ENCODE data around the gene CPNE2.
"Not testable (repeated sequence)": the region's sequence is repeated elsewhere in the genome, so short reads cannot be mapped to it uniquely, and the experiment has no call there.

CPNE2 gene

DNA sequence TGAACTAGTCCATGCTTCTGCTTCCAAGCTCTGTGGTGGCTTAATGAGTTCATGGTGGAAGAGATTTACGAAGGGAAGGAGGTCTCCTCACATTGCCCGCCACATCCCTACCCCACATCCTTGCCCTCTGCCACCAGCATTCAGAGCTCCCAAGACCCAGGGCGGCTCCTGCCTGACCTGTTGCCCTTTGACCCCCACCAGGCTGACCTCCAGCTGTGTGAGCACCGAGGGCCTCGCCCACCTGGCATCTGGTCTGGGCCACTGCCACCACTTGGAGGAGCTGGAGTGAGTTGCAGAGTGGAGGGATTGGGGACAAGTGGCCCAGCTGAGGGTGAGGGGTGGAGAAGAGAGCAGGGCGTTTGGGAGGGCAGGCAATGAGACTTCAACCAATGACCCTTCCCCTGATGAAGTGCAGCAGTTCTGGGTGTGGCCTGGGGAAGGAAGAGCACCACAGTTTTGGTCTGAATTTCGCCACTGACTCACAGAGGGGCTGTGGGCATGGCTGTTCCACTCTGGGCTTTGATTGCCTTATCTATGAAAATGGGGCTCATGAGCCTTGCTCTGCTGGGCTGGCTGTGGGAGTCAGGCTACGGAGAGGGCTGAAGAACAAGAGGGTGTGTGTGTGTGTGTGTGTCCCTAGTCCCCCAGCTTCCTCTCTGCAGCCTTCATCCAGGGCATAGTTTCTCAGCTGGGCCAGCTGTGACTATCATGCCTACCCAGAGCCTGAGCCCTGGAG, 22.6 kb upstream of the CPNE2 start:
- no peak for DNase-seq

DNA sequence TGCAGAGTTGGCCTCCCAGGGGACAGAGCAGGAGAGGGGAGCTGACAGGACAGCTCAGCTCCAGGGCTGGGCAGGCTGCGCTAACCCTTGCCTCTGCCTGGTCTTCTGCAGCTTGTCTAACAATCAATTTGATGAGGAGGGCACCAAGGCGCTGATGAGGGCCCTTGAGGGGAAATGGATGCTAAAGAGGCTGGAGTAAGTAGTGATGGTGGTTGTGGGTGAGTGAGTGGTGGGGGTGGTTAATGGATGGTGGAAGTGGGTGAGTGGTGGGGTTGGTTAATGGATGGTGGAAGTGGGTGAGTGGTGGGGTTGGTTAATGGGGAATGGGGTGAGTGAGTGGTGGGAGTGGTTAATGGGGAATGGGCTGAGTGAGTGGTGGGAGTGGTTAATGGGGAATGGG, 22.0 kb upstream of the CPNE2 start:
- DNase-seq: no peak

DNA sequence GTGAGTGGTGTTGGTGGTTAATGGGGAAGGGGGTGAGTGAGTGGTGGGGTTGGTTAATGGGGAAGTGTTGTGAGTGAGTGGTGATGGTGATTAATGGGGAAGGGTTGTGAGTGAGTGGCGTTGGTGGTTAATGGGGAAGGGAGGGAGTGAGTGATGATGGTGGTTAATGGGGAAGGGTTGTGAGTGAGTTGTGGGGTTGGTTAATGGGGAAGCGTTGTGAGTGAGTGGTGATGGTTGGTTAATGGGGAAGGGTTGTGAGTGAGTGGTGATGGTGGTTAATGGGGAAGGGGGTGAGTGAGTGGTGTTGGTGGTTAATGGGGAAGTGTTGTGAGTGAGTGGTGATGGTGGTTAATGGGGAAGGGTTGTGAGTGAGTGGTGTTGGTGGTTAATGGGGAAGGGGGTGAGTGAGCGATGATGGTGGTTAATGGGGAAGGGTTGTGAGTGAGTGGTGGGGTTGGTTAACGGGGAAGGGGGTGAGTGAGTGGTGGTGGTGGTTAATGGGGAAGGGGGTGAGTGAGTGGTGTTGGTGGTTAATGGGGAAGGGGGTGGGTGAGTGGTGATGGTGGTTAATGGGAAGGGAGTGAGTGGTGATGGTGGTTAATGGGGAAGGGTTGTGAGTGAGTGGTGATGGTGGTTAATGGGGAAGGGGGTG, 21.2 kb upstream of the CPNE2 start:
- not testable (repeated sequence) for DNase-seq

DNA sequence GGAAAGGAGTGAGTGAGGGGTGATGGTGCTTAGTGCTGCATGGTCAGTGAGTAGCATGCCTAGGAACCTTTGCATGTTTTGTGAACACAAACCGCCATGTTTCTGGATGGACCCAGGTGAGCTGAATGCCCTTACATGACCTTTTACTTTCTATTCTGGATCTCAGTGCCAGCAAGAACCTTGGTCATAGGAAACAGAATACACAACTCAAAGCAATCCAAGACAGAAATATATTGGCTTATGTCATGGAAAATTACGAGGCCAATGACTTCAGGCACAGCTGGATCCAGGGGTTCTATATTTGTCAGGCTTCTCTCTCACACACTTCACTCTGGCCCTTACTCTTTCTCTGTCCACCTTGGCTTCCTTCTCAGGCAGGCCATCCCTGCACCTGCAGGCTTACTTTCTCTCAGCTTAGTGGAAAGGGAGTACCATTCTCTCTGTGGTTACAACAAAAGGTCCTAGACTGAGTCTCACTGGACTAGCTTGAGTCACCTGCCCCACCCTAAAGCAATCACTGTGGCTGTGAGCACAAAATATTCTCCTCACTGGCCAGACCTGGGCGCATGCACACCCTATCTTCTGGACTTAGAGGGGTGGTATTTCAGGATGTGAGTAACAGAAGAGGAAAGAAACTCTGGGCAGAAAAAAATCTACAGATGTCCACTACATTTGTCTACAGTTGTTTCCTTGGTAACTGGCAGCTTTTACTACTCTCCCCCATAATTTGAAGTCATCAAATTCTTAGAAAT, 20.4 kb upstream of the CPNE2 start:
- DNase-seq: no peak

DNA sequence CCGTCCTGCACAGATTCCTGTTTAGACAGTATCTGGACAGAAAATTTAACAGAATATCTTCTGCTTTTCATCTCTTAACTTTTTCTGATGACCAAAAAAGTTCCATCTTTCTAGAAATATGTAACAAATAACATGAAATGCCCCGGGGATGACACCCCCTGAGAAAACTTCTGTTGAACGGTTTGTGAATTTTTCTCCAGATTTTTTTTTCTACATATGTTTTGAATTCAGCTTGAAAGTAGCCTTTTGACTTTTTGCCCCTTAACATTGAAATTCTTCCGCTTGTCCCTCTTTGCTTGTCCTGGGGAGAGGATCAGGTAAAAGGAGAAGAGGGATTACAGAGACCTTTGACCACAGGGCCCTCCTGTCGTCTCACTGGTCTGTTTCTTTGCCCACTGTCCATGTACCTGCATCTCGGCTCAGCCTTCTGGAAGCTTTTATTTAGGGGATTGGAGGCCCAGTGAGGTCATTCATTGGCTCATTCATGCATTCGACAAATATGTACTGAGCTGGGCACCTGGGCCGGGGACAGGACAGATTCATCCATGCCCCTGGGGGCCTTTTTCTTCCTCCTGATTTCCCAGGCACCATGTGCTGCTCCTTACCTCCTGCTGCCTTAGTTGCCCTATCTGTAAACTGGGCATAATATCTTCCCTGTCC, 19.6 kb upstream of the CPNE2 start:
- DNase-seq: no peak

DNA sequence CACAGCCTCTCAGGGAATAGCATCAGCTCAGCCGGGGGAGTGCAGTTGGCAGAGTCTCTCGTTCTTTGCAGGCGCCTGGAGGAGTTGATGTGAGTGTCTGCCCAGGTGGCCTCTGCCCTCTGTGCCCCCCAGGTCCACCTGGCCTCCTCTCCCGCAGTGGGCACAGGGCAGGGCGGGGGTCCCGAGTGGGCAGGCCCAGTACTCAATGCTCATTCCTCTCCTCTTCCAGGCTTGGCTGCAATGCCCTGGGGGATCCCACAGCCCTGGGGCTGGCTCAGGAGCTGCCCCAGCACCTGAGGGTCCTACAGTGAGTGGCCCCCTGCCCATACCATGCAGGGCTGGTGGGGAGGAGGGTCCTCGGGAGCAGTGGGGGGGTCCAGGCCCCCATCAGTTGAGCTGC, 14.7 kb upstream of the CPNE2 start:
- no peak for DNase-seq

DNA sequence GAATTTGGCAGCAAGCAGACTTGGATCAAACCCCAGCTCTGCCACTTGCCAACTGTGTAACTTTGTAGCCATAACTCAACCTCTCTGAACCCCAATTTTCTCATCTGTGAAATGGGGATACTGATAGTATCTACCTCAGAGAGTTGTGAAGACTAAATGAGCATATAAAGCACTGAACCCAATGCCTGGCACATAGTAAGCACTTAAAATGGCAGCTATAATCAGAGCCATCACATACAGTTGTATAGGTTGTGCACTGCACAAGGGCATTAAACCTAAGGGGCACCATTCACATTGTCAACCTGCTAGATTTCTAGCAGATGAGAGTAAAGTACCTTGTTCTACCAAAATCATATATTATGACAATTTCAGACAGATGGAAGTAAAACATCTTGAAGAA, 10.6 kb upstream of the CPNE2 start:
- no peak for DNase-seq

DNA sequence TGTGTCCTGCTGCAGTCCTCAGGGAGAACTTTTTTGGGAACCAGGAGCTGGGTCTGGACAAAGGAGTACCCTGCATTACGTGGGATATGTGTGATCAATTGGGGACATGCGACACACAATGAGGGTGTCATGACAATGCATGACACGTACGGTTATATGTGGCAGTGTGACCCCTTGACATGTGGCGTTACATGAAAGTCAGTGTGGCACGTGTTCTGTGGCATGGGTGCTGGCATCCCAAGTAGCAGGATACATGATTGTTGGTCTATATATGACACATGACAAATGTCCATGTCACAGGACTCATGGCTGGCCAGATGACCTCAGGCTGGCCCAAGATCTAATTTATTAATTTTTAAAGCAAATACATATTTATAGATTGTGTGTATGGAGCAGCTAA, 9.7 kb upstream of the CPNE2 start:
- DNase-seq: no peak

DNA sequence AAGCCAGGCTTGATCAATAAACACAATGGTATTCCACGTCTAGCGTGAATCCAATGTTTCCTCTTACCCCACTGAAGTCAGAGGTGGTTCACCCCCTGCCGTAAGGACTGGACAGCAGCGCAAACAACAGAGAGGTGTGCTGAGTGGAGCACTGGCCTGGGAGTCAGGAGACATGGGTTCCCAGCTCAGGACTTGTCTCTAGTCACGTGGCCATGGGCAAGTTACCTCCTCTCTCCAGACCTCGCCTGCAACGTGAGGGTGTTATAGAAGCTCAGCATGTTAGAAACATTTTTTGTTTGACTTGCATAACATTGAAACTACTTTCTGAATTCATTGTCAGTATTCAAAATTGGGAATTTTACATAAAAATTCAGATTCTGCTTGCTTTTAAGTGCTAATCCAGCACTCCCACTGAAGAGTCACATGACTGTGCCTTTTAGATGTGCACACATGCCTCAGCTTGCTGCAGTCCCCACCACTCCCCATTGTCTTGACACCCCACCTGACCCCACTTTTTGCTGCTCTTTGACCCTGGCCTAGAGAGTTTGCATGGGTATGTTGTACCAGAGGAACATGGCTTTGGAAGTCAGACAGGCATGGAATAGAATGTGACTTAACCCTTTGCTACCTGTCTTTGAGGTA, 8.8 kb upstream of the CPNE2 start:
- DNase-seq: no peak

DNA sequence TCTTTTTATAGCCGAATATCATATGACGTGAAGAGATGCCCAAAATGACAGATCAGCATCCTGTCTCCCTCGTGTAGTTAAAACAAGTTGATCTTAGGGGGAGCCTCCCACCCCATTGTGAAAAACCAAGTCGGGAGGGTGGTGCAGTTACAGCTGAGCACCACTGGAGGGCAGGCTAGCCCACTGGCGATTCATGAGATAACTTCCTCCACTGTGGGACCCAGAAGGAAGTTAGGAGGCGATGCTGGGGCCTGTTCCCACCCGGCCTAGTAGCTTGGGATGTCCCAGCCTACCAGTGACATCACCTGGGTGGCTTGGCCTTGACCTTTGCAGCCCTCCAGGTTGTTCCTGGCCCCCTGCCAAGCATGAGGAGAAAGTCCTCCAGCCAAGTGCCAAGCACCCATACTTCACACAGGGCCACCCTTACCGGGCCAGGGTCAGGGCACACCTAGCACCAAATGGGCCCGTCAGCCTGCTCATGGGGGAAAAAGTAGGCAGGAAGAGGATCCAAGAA, 8.1 kb upstream of the CPNE2 start:
- peak; percentile 67 for DNase-seq

DNA sequence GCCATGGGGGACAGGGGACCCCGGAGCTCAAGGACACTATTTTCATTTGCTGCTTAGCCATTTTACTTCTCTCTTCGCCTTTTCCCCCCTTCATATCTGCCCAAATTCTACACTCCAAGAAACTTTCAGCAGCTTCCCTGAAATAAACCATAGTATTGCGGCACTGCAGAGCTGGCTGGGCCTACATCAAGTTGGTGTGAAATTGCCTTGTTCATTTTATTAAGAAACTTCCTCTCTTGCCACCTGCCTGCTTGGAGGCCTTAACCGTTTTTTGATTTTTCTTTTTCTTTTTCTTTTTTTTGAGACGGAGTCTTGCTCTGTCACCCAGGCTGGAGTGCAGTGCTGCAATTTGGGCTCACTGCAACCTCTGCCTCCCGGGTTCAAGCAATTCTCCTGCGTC, 7.4 kb upstream of the CPNE2 start:
- no peak for DNase-seq

DNA sequence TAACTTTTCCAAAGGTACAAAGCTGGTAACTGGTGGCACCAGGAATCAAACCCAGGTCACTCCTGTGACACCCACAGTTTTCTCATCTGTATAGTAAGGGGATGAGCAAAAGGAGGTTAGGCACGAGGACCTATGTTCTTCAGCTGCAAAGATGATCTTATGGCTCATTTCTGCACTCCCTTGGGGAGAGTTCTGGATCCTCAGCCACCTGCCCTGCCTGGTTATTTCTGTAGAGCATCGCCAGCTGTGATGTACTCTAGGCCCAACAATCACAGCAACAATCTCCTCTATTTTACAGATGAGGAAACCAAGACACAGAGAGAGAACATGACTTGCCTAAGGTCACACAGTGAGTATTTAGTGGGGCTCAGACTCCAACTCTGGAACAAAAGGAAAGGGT, 5.4 kb upstream of the CPNE2 start:
- no peak for DNase-seq

DNA sequence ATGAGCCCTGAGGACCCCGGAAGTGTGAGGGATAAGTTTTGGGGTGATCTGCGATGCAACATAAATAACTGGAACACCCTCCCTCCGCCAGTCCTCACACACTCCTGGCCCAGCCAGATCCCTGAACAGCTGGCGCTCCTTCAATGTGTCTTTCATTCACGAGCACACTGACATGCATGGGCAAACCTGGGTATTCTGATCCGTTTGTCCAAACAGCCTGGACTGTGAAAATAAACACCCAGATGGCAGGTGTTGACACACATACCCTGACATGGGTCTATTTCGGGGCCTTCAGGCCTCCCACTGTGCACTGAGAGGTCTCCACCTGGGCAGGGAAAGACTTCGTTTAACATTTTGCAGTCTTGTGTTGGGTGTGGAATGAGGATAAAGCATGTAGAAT, 3.0 kb upstream of the CPNE2 start:
- no peak for DNase-seq

DNA sequence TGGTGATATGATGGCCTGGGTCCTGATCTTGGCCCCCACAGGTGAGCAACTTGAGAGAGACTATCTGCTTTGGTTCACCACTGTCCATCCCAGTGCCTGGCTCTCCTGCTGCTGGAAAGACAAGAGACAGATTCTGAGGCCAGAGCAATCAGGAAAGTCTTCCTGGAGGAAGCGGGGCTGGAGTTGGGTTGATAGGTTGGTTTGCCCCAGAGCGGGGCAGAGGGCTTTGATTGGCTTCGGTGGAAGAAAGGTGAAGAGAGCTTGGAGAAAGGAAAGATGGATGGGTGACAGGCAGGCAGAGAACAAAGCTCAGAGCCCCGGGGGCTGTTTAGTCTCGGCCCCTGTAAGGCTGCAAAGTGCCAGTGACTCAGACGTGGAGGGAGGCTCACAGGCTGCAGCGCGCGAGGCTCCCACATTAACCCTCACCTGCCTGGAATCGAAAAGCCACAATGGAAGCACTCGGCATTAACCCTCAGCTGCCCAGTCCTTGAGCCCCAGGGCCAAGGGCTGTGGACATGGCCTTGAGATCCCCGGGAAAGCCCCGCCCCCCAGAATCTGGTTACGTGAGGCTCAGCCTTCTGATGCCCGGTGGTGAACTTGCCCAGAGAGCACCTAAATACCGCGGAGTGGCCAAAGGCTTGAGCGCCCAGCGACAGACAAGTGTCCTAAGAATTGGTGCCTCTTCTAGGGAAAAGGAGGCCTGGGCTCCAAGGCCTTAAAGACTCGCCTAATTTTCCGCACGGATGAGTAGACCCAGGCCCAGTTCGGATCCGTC, 996 bp upstream of the CPNE2 start:
- no peak for DNase-seq

DNA sequence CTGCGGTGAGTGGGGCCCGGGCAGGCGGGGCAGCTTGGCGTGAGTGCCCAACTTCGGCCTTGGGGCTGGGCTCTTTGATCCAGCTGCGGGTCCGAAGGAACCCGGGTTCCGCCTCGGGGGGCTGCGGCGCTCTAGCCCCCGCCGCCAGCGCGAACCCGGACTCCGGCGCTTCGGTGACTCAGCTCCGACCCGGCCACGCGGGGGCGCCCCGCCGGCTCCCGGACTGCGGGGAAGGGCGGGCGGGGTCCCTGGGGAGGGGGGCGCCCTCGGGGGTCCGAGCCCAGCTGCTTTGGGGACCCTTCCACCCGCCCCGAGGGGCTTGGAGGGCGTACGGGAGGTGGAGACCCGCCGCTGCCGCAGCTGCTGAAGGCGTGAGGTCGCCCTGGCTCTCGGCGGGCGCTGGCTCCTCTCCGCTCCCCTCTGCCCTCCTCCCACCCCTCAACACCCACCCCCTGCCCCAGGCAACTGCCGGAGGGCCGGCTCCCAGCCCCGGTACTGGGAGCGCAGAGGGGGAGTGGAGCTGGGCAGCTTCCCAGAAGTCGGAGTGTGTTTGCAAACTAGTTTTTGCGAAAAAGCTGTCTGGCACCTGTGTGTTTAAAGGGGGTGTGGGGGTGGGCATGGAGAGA, 516 bp downstream of the CPNE2 start:
- DNase-seq: peak; percentile 61

DNA sequence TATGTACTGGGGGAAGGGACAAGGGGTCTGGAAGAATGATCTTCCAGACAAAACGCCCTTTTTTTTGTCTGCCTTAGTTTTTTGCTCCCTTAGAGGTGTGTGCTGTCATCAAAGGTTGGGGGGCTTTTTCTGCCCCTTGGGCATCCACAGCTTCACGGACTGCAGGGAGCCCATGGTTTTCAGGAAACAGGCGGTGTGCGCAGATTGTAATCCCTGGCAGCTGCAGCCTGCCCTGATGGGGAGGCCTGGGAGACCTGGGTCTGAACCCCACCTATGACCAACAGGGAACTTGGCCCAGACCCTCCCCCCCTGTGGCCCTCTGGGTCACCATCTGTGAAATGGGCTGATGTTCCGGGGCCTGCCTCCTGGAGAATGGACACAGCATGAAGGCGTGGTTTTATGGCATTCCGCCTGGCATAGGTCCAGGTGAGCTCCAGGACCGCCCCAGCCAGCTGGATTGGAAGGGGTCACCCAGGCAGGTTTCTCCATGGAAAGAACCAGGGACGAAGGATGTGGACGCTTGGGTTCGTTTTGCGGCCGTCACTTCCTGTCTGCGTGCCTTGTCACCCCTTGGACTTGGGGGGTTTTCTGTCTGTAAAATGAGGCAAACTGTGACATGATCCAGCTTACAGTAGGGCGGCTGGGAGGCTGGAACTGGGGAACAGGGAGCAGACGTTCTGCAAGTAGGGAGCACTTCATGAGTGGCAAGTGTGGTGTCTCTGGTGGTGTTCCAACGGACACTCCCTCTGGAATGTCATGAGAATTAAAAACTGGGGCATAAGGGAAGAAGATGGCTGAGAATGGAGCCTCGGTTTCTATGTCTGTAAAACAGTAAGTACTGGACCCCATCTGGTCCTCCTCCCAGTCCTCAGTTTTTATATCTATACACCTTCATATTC, 1.5 kb downstream of the CPNE2 start:
- no peak for DNase-seq

DNA sequence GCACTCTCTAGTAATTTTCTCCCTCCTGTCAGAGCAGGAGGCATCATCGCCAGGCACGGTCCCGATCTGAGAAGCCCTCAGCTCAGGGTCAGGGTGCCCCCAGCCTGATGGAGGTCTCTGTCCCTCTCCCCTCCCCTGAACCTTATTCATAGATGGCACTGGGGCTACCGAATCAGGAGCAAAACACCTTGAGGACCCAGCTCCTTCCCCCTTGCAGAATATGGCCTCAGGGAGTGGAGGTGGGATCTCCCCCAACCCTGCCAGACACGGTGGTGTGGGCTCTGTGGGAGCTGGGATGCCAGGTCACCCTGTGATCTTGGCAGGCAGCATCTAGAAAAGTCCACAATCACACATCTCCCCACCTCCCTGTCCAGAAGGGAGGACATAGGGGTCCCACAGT, 2.5 kb downstream of the CPNE2 start:
- DNase-seq: no peak

DNA sequence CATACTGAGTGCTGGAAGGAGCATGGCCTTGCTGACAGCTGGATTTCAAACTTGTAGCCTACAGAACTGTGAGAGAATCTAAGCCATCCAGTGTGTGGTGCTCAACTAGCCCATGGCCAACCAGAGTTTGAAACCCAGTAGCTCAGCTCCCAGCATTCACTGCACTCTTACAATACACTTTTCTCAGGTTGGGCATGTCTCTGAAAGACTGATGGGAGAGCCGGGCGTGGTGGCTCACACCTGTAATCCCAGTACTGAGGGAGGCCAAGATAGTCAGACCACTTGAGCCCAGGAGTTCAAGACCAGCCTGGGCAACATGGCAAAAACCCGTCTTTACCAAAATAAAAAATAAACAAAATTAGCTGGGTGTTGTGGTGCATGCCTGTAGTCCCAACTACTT, 3.8 kb downstream of the CPNE2 start:
- no peak for DNase-seq

DNA sequence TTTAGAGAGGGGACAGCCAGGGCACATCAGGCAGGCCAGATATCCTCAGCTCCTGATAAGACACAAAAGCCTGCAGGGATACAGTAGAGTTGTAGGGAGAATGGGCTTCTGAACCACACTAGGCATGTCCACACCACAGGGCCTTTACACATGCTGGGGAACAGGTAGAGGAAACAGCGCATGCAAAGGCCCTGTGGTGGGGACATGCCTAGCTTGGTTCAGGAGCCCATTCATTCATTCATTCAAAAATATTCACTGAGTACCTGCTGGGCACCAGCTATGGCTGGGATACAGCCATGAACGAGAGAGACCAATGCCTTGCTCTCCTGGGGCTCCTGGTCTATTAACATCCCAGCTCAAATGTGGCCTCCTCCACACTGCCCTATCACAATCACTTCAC, 4.4 kb downstream of the CPNE2 start:
- no peak for DNase-seq

DNA sequence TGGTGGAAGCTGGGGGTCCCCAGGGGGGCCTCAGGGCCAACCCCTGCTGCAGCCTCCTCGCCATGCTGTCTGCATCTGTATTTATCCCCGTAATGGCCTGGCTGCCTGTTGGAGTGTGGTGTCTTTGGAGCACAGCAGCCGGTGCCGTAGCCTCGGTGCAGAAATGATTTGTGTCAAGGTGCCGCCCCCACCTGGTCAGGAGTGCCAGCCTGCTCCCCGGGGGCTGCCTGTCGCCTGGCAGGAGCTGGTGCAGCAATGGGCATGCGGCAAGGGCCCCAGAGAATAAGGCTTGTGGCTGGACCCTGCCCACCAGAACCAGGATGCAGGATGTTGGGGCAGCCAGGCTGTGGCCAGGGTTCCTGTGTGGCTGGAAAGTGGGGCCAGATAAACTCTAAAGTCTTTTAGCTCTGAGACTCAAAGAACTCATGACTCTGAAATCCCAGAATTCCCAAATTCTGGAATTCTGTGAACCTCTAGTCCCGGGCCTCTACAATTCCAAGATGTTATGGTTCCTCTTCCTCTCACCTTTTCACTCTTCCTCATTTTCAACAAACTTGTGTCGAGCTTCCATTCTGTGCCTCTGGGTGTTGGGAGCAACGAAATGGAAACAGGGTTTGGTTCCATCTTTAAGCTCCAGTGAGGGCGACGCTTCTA, 5.9 kb downstream of the CPNE2 start:
- no peak for DNase-seq
